ENCODE results near the gene SH3BGRL2.

DNA sequence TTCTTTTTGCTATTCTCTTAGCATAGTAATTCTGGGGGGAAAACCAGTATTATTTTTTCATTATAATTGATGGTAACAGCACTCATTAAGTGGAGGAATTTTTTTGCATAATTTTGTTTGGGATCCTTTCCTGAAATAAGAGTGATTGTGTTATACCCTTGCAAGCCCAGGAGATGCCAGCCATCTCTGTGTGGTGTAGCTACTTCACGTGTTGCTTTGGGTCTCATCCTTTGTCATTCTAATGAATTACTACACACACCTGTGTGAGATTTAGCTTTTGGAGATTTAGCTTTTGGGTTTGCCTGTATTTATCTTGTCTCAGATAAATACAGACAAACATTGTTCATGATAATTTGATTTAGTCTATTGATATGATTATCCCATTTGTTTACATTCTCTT is 76.5 kb downstream of the SH3BGRL2 start:
- TF ChIP-seq, protein P1, sequence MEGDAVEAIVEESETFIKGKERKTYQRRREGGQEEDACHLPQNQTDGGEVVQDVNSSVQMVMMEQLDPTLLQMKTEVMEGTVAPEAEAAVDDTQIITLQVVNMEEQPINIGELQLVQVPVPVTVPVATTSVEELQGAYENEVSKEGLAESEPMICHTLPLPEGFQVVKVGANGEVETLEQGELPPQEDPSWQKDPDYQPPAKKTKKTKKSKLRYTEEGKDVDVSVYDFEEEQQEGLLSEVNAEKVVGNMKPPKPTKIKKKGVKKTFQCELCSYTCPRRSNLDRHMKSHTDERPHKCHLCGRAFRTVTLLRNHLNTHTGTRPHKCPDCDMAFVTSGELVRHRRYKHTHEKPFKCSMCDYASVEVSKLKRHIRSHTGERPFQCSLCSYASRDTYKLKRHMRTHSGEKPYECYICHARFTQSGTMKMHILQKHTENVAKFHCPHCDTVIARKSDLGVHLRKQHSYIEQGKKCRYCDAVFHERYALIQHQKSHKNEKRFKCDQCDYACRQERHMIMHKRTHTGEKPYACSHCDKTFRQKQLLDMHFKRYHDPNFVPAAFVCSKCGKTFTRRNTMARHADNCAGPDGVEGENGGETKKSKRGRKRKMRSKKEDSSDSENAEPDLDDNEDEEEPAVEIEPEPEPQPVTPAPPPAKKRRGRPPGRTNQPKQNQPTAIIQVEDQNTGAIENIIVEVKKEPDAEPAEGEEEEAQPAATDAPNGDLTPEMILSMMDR (IDR thresholded peaks at IDR 0.05) = no peak
- TF ChIP-seq EP300 (IDR thresholded peaks at IDR 0.05) (no peak), POLR2A (IDR thresholded peaks at IDR 0.05) (no peak)

All from gastroesophageal sphincter (tissue), 3 donors.